ENCODE measurements around the gene CRAMP1. TPM values are rescaled to one million over a fixed set of nuclear protein-coding genes. Genes with fewer than 3 reads are reported as not detected.

CRAMP1 gene
- total and polyA plus RNA-seq, 2 of the 8 experiments (the other 6 are each of a cell fraction or from before 2014, with no cell fraction given), result 19.2 to 23.2 TPM

- TF ChIP-seq, protein P1, sequence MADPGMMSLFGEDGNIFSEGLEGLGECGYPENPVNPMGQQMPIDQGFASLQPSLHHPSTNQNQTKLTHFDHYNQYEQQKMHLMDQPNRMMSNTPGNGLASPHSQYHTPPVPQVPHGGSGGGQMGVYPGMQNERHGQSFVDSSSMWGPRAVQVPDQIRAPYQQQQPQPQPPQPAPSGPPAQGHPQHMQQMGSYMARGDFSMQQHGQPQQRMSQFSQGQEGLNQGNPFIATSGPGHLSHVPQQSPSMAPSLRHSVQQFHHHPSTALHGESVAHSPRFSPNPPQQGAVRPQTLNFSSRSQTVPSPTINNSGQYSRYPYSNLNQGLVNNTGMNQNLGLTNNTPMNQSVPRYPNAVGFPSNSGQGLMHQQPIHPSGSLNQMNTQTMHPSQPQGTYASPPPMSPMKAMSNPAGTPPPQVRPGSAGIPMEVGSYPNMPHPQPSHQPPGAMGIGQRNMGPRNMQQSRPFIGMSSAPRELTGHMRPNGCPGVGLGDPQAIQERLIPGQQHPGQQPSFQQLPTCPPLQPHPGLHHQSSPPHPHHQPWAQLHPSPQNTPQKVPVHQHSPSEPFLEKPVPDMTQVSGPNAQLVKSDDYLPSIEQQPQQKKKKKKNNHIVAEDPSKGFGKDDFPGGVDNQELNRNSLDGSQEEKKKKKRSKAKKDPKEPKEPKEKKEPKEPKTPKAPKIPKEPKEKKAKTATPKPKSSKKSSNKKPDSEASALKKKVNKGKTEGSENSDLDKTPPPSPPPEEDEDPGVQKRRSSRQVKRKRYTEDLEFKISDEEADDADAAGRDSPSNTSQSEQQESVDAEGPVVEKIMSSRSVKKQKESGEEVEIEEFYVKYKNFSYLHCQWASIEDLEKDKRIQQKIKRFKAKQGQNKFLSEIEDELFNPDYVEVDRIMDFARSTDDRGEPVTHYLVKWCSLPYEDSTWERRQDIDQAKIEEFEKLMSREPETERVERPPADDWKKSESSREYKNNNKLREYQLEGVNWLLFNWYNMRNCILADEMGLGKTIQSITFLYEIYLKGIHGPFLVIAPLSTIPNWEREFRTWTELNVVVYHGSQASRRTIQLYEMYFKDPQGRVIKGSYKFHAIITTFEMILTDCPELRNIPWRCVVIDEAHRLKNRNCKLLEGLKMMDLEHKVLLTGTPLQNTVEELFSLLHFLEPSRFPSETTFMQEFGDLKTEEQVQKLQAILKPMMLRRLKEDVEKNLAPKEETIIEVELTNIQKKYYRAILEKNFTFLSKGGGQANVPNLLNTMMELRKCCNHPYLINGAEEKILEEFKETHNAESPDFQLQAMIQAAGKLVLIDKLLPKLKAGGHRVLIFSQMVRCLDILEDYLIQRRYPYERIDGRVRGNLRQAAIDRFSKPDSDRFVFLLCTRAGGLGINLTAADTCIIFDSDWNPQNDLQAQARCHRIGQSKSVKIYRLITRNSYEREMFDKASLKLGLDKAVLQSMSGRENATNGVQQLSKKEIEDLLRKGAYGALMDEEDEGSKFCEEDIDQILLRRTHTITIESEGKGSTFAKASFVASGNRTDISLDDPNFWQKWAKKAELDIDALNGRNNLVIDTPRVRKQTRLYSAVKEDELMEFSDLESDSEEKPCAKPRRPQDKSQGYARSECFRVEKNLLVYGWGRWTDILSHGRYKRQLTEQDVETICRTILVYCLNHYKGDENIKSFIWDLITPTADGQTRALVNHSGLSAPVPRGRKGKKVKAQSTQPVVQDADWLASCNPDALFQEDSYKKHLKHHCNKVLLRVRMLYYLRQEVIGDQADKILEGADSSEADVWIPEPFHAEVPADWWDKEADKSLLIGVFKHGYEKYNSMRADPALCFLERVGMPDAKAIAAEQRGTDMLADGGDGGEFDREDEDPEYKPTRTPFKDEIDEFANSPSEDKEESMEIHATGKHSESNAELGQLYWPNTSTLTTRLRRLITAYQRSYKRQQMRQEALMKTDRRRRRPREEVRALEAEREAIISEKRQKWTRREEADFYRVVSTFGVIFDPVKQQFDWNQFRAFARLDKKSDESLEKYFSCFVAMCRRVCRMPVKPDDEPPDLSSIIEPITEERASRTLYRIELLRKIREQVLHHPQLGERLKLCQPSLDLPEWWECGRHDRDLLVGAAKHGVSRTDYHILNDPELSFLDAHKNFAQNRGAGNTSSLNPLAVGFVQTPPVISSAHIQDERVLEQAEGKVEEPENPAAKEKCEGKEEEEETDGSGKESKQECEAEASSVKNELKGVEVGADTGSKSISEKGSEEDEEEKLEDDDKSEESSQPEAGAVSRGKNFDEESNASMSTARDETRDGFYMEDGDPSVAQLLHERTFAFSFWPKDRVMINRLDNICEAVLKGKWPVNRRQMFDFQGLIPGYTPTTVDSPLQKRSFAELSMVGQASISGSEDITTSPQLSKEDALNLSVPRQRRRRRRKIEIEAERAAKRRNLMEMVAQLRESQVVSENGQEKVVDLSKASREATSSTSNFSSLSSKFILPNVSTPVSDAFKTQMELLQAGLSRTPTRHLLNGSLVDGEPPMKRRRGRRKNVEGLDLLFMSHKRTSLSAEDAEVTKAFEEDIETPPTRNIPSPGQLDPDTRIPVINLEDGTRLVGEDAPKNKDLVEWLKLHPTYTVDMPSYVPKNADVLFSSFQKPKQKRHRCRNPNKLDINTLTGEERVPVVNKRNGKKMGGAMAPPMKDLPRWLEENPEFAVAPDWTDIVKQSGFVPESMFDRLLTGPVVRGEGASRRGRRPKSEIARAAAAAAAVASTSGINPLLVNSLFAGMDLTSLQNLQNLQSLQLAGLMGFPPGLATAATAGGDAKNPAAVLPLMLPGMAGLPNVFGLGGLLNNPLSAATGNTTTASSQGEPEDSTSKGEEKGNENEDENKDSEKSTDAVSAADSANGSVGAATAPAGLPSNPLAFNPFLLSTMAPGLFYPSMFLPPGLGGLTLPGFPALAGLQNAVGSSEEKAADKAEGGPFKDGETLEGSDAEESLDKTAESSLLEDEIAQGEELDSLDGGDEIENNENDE (IDR thresholded peaks at IDR 0.05; ENCODE audit: insufficient replicate concordance, low read length), result no peak
- no peak for TF ChIP-seq RBBP5 (IDR thresholded peaks at IDR 0.05; ENCODE audit: borderline replicate concordance, low read depth, low read length)
- TF ChIP-seq SIX5 (IDR thresholded peaks at IDR 0.05; ENCODE audit: low read depth, low read length), result no peak
- TF ChIP-seq FOSL1 (IDR thresholded peaks at IDR 0.05; ENCODE audit: insufficient read depth, low read depth, low read length), result no peak
- TF ChIP-seq ASH2L (IDR thresholded peaks at IDR 0.05; ENCODE audit: low read length), result no peak
- no peak for TF ChIP-seq TBP (IDR thresholded peaks at IDR 0.05; ENCODE audit: low read depth, low read length)
- TF ChIP-seq RXRA (IDR thresholded peaks at IDR 0.05; ENCODE audit: insufficient read depth, low read depth, low read length), result no peak
- no peak for TF ChIP-seq SAP30 (IDR thresholded peaks at IDR 0.05; ENCODE audit: insufficient read depth, insufficient replicate concordance, low read length)
- no peak for TF ChIP-seq HDAC2 (IDR thresholded peaks at IDR 0.05; ENCODE audit: borderline replicate concordance in 1 of 2, low read depth in 2 of 2, low read length in 2 of 2)
- no peak for TF ChIP-seq CBX8 (IDR thresholded peaks at IDR 0.05; ENCODE audit: borderline replicate concordance, low read depth, low read length)
Measured at GRCh38 chr16:1643521-1643920, 31.4 kb downstream of the CRAMP1 start (continued).
